Hematopoietic multipotent progenitor cell treated with erythropoietin and hydrocortisone succinate and interleukin-3 and kit ligand, for 15 days (in vitro differentiated cells): ENCODE data around the gene RPS6KA2.
A peak's percentile ranks its signal among the peaks of the same experiment; 100 is the strongest.

Experiments
- DNase-seq: peaks from one replicate; pipeline ENCODE4 v3.0.0-alpha.2; 2015; ENCODE audit warnings: low spot score

The RPS6KA2 gene

DNA sequence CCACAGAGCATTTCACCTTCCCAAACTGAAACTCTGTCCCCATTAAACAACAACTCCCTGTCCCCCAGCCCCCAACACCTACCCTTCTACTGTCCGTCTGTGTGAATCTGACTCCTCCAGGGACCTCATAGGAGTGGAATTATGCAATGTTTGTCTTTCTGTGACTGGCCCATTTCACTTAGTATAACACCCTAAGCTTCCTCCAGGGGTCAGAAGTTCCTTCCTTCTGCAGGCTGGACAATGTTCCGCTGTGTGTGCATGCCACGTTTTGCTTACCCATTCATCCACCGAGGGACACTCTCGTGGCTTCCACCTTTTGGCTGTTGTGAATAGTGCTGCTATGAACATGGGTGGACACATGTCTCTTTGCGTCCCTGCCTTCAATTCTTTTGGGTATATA, 206.7 kb downstream of the RPS6KA2 start:
- no peak for DNase-seq

DNA sequence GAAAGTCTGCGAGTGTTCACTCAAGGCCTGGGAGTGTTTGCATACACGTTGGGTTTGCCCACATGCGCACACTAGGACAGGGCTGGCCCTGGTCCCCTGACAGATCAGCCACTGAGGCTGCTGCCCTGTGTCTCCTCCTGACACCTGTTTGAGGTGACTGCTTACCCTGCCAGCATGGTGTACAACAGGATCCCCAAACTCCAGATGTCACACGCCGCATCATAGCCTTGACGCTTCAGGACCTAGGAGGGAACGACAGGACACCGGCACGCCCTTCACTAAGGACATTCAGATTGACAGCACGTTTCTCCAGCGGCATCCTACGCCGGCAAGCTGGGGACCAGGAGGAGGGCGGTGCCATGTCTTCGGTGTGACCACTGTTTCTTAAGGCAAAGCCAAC, 207.3 kb downstream of the RPS6KA2 start:
- DNase-seq: no peak

- no peak for DNase-seq
Observed at GRCh38 chr6:166419286-166419685, 207.8 kb downstream of the RPS6KA2 start.

- DNase-seq: no peak
Observed at GRCh38 chr6:166418691-166419143, 208.3 kb downstream of the RPS6KA2 start.

- DNase-seq: no peak
Observed at GRCh38 chr6:166417285-166417691, 209.8 kb downstream of the RPS6KA2 start.

- no peak for DNase-seq
Observed at GRCh38 chr6:166415833-166416347, 211.2 kb downstream of the RPS6KA2 start.

DNA sequence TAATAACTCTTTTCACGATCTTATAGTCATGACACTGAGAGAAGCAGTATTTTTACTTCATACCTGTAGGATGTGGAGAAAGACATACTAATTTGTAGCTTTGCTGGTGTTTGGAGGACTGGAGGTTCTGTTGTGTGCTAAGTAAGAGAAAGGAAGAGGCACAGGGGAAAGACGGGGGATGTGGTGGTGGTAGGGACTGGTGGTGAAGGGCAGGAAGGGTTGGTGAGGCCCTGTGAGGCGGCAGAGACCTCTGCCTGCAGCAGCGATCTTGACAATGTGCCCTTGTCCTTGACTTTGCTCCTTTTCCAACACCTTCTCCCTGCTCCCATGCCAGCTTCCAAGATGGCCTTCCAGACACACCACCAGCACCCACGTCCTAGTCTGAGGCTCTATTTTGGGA, 211.7 kb downstream of the RPS6KA2 start:
- no peak for DNase-seq

DNA sequence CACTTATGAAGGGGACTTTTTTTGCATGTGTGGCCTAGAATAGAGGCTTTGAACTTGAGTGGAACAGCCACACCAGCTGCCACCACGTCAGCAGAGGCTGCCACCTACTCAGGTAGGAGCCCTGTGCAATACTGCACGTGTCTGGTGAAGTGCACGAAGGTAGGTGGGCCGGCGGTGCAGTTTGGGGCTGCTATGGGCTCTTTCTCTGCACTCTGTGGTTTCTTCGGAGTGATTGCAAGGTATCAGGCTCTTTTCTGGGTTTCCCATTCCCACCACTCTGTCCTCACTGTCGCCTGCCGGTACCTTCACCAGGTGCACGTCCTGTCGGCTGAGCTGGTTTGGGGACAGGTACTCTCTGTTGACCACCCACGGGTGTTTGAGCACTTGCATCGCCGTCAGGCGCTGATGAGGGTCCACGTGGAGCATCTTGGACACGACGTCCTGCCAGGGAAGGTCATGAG, 213.5 kb downstream of the RPS6KA2 start:
- no peak for DNase-seq

GRCh38 chr6:166412911-166413384, 214.1 kb downstream of the RPS6KA2 start:
- DNase-seq: no peak

DNA sequence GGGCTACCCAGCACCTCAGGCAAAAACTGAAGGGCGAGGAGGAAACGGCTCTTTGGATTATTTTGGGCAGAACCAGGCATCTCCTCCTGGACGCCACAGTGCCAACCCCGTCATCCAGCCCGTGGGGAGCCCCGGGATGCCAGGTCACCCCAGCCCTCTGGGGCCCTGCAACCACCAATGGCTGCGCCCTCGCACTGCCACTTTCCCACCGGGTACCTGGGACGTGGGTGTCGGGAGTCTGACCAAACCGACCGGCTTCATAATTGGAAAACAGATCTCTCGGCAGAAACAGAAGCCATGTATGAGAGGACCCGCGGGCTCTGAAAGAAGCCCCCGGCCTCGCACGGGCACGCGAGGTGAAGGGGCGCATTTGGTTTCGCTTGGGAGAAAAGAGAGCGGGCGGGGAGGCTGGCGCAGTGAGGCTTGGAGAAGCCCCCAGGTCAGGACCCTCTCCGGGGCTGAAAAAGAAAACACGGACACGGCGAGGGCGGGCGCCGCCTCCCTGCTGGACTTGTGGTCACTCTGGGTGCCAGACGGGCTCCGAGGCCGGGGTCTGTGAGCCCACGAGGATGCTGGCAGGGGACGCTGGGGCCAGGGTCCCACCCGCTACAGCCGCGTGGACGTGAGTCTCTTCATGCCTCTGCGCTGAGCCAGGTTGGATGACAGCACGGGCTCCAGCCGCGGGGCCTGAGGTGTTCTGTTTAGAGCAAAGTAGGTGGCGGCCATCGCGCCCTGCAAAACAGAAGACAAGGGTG, 214.7 kb downstream of the RPS6KA2 start:
- DNase-seq: no peak

- DNase-seq: no peak
Observed at GRCh38 chr6:166411721-166412151, 215.3 kb downstream of the RPS6KA2 start.

DNA sequence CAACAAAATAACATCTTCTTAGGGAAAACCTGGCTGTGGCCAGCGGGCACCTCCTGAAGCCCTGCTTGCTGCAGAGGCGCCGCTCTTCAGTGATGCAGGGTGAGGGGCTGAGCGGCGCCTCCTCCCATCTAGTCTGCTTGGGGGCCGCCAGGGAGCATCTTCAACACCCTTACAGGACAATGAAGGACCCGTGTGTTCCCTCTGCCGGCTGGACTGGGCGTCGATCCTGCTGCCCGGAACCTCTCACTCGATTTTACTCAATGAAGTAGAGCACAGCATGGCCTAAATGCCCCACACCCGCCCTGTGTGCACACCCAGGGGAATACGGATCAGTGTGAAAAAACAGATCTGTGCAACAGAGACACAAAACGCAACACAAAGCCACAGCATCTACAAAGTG, 215.8 kb downstream of the RPS6KA2 start:
- no peak for DNase-seq

DNA sequence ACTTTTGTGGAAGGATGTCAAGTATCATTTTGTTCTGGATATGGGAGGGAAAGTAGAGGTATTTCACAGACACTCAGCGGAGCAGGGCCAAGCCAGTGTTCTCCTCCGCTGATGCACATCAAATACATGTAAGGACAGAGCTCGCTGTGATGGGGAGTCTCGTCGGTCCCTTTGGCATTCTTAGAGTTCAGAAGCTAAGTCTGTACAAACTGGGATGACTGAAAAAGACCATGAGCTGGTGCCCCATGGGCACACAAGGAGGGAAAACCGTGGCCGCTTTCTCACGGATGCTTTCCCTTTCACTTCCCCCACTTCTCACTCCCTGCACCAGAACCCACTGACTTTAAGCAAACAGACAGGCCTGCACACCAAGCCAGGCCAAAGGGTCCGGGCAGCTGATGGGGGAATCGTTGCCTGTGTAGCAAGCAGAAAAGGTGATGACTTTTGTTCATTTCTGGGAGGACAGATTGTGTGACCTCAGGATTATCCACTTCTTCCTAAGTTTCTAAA, 216.6 kb downstream of the RPS6KA2 start:
- no peak for DNase-seq

GRCh38 chr6:166408936-166409755, 217.9 kb downstream of the RPS6KA2 start:
- no peak for DNase-seq

DNA sequence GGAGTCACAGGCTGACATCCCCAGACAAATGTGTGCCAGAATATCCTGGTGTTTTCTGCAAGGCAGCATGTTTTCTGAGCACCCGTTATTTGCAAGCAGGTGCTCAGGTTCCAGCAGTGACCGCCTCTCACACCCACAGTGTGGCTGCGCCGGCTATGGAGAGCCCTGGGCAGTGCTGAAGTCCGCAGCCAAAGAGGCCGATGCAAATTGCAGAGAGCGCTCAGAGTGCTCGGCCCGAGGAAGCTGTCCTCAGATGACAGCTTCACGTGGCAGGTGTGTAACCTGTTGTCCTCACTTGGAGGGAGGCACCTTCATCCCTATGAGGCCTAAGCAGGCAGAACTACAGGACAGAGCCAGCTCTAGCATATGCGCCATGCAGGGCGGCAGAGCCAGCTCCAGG, 220.9 kb downstream of the RPS6KA2 start:
- DNase-seq: no peak

- no peak for DNase-seq
Observed at GRCh38 chr6:166405386-166405785, 221.7 kb downstream of the RPS6KA2 start.

- DNase-seq: no peak
Observed at GRCh38 chr6:166402582-166403277, 224.3 kb downstream of the RPS6KA2 start.

DNA sequence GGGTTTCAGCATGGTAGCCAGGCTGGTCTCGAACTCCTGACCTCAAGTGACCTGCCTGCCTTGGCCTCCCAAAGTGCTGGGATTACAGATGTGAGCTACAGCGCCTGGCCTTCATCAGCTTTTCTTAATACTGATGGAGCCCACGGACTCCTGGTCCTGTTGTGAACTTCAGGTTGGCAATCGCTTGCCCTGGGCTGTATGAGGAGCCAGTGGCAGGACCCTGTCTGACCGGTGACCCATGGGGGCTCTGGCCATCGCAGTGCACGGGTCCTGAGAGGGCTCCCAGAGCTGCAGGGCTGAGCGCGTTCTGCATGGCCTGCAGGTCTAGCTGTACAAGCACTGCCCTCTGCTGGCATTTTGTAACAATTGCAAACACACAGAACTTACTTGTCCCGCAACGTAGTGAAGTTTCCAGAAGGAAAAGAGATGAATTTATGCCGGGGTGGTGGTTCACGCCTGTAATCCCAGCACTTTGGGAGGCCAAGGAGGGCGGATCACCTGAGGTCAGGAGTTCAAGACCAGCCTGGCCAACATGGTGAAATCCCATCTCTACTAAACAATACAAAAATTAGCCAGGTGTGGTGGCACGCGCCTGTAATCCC, 226.3 kb downstream of the RPS6KA2 start:
- DNase-seq: peak; percentile 67

DNA sequence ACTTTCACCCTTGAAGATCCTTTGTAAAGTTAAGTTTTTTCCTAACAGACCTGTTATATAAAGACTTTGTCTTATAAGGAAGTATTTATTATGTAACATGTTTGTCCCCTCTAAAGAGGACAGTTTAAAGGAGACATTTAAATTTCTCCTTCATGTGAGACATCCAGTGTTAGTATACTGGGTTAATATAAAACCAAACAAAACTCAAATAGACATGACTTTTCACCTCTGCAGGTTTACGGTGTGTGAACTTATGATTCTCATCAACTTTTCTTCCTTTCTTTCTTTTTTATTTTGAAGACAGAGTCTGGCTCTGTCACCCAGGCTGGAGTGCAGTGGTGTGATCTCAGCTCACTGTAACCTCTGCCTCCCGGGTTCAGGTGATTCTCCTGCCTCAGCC, 226.9 kb downstream of the RPS6KA2 start:
- DNase-seq: no peak

- DNase-seq: no peak
Observed at GRCh38 chr6:166398348-166398747, 228.7 kb downstream of the RPS6KA2 start.

DNA sequence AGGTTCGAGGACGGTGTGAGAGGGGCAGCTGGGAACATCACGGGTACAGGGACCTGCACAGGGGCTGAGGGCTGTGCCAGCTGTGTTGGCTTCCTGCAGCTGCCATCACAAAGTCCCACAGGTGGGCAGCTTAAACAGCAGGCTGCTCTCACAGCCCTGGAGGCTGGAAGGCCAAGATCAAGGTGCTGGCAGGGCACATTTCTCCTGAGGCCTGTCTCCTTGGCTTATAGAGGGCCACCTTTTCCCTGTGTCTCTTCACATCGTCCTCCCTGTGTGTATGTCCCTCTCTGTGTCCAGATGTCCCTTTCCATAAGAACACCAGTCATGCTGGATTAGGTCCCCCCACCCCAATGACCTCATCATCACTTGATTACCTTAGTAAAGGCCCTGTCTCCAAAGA, 229.2 kb downstream of the RPS6KA2 start:
- DNase-seq: no peak

GRCh38 chr6:166395778-166396177, 231.3 kb downstream of the RPS6KA2 start:
- DNase-seq: no peak
